HG03108 (cell line): Measurements from ENCODE around the gene CSNK1G1.
A peak's percentile ranks its signal among the peaks of the same experiment; 100 is the strongest.
"Not testable (repeated sequence)": the region's sequence is repeated elsewhere in the genome, so short reads cannot be mapped to it uniquely, and the experiment has no call there.

ENCODE experiments used
- ATAC-seq: cut with Tn5 transposase; IDR thresholded peaks from one replicate; pipeline ENCODE4 v1.9.1; 2021; ENCODE audit warnings: moderate library complexity; ENCODE audit not compliant: unreplicated experiment

The CSNK1G1 gene

DNA sequence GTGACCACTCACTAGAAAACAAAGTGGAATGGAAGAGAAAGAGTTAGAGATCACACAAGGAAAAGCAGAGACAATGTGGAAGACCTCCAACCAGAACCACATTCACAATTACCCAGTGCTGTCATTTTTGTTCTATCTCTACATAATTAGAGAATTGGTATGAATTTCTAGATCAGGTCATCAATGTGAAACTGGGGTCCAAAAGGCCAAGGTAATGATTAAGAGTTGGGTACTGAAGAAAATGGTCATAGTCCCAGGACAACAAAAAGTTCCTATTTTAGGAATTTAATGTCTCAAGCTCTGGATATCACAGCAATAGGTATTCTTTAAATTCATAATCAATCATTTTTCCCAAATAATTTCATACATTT, 108.5 kb downstream of the CSNK1G1 start:
- ATAC-seq, result no peak

DNA sequence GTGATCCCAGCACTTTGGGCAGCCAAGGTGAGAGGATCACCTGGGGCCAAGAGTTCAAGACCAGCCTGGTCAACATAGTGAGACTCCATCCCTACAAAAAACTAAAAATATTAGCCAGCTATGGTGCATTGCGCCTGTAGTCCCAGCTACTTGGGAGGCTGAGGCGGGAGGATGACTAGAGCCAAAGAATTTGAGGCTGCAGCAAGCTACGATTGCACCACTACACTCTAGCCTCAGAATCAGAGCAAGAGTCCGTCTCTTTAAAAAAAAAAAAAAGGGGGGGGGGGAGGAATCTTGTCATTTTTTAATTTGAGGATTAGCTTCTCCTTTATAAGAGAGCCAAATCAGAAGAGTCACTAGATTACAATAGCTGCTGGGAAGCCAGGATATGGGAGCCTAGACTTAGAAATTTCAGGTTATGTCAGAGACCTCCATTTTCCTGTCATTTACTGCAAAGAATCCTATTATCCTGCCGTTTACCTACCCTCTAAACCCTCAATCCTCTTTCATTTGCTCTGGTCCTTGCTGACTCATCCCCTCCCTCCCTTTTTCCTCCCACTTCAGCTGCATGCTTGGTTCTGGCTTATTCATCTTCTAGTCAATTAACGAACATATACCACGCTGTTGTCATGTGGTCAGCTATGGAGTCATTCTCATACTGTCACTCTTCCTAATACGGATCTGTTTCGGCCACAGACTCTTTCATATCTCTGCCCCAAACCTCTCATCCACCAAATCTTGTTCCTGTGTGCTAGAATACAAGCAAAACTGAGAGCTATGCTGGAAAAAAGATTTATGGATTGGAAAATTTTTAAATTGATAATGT, 109.4 kb downstream of the CSNK1G1 start:
- peak; percentile 83 for ATAC-seq

DNA sequence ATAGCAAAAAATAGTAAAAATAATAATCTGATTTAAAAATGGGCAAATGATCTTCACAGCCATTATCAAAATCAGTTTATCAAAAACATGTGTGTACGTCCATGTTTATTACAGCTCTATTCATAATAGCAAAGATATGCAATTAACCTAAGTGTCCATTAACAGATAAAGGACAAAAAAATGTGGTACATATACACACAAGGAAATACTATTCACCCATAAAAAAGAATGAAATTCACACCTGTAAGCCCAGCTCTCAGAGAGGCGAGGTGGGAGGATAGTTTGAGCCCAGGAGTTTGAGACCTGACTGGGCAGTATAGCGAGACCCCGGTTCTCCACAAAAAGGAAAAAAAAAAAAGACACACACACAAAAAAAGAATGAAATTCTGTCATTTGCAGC, 110.6 kb downstream of the CSNK1G1 start:
- no peak for ATAC-seq

DNA sequence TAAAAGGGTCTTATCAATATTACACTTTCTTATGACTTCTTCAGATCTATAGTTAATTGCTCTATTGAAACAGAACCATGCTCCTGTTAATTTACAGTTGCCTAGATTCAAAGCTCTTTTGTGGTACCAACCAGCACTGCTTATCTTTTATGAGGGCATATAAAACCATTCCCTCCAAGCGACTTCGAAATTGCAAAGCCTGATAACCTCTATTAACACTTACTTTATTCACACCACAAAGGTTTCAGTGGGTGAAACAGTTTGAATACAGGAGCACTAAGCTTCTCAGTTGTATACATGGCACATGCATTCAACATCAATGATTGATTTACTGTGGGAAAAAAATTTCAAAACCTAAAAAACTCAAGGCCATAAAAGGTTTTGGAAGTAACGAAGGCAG, 118.3 kb downstream of the CSNK1G1 start:
- no peak for ATAC-seq

DNA sequence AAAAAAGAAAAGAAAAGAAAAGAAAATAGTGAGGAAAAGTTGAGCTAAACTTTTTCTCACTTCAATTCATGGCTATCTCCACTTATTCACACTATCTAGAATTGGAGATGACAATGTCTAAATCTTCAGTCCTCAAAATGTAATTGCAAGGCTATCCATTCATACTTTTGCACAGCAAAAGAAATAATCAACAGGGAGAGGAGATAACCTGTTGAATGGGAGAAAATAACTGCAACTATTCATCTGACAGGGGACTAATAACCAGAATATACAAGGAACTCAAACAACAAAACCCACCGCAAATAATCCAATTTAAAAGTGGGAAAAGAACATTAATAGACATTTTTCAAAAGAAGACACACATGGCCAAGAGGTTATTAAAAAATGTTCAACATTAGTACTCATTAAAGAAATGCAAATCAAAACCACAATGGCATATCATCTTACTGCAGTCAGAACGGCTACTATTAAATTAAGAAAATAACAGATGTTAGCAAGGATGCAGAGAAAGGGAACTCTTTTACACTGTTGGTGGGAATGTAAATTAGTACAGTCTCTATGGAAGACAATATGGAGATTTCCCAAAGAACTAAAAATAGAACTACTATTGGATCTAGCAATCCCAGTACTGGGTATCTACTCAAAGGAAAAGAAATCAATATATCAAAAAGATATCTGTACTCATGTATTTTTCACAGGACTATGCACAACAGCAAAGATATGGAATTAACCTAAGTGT, 119.6 kb downstream of the CSNK1G1 start:
- ATAC-seq, result no peak

DNA sequence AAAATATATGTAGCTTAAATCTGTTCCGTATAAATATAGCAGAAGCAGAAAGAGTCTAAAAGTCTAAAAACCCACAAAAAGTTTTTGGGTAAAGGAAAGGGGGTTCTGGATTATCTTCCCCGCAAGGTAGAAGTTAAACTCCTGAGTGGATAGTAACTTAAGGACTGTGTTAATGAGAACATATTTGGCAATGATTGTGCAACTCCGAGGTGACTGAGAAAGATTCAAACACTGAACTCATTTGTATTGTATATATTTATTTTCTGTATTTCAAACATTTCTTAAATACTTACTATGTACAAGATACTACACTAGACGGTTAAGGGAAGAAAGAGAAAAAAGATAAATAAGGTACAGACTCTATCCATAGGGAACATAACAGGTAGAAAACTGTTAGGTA, 120.4 kb downstream of the CSNK1G1 start:
- no peak for ATAC-seq

DNA sequence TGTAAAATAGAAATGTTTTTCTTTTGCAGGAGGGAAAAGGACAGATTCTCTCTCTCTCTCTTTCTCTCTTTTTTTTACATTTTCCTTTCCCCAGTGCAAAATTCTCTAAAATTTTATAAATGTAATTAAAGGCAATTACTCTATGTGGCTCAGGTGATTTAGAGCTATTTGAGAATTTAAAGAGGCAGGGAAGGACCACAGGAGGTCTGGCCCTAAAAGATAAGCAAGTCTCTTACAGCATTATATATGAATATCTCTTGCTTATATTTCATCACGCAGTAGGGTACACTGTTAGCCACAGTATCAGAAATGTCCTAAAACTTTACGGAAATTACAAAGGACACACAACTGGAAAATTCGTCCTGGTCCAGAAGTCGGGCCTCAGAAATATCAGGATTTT, 122.7 kb downstream of the CSNK1G1 start:
- ATAC-seq, result no peak

DNA sequence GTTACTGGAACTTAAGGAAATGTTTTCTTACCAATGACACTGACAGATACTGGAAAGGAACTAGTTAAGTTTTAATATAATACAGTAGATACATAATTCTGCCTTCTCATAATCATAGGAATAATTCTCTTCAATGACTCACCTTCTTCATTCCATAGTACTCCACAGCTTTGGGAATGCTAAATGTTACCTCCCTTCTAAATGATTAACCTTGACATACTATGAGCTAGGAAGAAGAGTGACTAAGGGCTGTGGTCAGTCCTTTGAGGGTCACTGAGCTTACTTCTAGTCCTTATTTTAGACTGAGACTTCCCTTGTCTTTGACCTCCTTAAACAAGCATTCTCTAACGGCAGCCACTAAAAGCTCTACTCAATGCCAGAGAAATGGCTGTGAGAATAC, 123.6 kb downstream of the CSNK1G1 start:
- ATAC-seq, result no peak

DNA sequence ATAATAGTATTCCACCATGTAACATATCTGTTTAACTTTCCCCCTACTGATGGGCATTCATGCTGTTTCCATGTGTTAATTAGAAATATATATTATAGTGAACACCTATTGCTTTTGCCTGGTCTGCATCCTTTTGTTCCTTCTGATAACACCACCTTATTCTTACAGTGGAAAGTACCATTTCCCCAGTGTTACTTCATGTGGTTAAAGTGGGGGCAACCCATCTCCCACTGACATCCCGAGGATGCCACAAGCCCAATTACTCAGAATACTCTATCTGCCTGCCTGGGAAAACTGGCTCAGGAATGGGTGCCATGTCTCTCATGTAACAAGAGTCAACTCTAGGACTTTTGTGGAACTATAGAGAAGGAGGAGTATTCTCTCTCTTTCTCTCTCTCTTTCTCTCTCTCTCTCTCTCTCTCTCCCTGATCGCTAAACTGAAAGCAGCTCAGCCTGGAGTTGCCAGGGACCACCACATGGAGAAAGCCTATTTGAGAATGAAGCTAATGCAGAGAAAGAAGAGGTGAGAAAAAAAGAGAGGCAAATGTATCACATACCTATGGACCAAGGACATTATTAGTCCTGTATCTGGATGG, 126.7 kb downstream of the CSNK1G1 start:
- no peak for ATAC-seq

DNA sequence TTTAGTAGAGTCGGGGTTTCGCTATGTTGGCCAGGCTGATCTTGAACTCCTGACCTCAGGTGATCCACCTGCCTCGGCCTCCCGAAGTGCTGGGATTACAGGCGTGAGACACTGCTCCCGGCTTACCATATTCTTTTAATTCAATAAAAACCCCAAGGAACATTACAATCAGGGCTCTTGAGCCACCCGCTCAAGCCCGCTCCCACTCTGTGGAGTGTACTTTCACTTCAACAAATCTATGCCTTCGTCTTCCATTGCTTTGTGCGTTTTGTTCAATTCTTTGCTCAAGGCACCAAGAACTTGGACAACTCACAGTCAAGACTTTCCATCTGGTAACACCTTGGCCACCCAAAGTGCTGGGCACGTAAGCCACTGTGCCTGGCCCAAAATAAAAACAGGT, 130.2 kb downstream of the CSNK1G1 start:
- ATAC-seq, result no peak

DNA sequence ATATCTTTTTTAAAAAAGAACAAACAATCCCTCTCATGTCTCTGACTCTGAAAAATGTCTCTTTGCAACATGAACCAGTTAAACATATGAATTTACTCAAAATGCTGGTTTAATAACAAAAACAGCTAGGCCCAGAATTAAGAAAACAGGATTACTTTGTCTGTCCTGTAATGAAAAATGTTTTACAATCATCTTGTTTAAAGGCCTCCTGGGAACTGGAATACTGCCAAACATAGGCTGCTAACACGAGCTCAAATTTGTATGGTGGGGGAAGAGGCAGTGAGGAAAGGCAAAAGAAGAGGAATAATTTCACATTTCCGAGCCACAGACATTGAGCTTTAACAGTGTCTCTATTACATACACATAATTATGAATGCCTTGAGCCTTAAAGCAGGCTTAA, 131.5 kb downstream of the CSNK1G1 start:
- ATAC-seq, result no peak

DNA sequence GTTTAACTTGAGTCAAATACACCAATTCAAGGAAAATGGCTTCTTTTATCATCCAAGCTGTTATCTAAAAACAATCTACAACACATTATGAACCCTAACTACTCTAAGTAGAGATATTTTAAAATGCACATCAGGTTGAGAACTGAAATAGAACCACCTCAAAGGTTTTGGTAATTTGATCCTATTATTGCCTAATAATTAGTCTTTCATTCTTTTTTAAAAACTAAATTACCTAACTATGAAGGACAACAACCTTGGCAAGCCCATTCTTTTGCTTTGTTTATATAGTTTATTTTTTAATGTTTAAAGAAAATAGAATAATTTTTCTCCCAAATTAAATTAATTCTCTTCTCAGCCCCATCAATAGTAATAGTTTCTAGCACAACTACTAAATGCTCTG, 132.1 kb downstream of the CSNK1G1 start:
- ATAC-seq, result no peak

DNA sequence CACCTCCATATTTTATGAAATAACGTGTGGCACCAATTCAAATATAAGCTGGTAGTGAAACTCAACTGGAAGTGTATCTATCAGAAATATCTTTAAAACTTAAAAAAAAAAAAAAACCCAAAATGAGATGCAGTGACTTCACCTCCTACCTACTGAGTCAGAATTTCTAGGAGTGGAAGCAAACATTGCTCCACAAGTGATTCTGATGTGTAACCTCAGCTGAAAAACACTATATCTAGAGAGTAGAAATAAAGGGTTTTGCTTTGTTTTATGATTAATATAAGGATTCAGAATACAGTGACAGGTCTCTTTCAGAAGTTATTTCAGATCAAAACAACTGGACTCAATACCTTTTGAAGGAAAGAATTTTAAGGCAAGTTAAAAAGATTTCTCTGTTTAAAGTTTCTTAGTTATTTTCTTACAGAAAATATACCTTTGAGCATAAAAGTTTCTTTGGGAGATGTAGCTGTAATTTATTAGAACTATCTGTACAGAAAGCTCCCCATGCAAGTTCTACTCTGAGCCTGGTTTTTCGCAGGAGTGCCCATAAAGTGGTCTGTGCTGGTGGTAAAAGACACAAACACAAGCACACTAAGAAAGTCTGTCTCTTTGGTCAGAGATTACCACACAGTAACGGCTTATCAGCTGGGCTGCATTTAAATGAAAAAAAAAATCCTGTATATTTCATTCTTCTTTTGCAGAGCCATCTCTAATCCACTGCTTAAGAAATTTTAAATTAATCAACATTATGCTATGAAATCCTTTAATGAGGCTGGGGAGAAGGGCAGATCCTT, 133.2 kb downstream of the CSNK1G1 start:
- no peak for ATAC-seq

DNA sequence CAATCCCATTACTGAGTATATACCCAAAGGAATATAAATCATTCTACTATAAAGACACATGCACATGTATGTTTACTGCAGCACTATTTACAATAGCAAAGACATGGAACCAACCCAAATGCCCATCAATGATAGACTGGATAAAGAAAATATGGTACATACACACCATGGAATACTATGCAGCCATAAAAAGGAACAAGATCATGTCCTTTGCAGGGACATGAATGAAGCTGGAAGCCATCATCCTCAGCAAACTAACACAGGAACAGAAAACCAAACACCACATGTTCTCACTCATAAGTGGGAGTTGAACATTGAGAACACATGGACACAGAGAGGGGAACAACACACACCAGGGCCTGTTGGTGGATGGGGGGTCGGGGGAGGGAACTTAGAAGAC, 134.1 kb downstream of the CSNK1G1 start:
- ATAC-seq, result not testable (repeated sequence)

DNA sequence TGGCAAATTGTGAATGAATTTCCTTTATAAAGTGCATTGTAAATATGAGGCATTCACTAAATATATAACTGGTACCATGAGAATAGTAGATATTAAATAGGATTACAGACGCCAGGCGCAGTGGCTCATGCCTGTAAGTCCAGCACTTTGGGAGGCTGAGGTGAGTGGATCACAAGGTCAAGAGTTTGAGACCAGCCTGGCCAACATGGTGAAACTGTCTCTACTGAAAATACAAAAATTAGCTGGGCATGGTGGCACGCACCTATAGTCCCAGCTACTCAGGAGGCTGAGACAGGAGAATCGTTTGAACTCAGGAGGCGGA, 138.6 kb downstream of the CSNK1G1 start:
- ATAC-seq, result not testable (repeated sequence)

DNA sequence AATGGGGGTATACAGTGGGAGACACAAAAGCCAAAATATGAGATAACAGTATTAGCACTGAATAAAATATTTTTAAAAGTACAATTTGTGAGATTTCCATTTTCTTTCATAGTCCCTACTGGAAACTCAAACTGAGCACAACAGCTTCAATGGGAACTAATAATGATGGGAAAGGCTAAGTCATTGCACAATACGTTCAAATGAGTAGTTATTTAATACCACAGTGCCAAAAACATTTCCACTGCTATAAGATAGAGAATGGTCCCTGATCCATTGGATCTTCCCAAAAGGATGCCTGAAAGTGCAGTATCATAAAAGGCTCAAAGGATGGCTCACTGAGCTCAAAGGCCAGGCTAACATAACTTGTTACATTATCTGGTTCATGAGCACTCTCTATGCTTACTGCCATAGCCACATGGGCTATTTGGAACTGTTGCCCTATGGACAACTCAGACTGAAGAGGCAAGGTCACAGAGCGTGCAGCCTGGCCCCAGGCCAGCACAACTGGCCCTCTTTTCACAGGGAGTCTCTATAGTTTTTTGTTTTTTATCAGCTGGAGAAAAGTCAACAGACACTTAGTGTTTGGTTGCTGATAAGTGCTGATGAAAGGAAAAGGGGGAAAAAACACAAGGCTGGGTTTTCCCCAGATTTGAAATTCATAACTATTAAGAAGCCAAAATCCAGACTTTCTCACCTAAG, 139.1 kb downstream of the CSNK1G1 start:
- no peak for ATAC-seq

DNA sequence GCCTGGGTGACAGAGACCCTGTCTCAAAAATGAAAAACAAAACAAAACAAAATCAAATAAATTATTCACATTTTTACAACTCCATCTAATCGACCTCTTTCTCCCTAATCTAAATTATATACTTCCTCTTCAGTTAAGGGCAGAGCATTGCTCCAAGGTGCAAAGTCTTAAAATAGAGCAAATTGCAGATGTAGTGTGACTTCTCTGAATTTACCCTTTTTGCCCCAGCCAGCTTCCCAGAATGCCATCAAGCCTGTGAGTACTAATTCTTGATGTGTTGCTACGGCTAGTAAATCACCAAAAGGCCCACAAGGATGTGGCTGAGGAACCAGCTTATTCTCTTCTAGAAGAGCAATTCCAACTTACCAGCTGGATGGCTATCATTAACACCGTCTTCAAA, 139.8 kb downstream of the CSNK1G1 start:
- ATAC-seq, result no peak

DNA sequence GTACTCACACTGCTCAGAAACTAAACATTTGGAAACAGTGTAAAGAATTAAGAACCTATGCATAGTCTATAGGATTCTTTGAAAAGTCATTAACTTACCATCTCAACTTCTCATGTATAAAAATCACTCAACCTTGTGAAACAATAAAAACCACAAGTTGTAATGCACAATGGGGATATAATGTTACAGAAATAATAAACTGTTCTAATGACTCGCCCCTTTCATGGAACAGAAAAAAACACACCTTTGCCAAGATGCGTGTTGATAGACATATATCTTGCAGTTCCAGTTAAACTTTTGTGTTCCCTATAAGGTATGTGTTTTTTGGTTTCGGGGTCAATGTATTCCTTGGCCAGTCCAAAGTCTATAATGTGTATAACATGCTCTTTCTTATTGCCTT, 142.3 kb downstream of the CSNK1G1 start:
- ATAC-seq, result no peak

DNA sequence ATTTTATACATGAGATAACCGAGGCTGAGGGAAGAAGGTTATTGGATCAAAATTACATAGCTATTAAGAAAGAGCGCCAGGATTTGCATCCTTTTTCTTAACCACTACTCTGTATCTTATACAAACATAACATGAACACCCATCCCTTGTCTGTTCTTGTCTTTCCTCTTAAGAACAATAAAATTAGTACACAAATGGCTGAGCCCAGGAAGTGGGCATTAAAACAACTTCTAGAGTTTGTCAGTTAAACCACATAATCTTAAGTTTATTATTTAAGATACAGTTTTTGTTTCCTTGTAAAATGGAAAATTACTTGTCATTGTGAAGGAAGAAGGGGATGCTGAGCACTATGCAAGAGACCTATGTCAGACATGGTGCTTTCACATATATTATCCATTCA, 144.3 kb downstream of the CSNK1G1 start:
- ATAC-seq, result no peak

DNA sequence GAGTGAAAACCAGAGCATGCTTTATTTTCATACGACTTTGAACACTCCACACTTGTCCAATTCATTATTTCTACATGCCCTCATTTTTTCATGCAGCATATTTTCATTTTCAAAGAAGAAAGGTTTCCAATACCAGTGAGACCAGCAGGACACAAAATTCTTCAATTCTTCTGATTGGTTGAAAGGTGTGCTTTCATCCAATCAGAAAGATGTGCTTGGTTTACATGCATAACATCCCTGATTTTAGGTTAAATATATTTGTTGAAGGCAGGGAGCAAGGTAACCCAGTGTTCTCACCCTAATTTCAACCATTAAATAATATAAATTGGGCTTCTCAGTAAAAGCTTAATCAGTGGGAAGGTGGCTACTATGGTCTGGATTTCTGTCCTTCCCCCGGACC, 145.6 kb downstream of the CSNK1G1 start:
- ATAC-seq, result no peak
